Measurements from ENCODE around the gene IQSEC3. TPM values are rescaled to one million over a fixed set of nuclear protein-coding genes. Genes with fewer than 3 reads are reported as not detected.
"Not testable (repeated sequence)": the region's sequence is repeated elsewhere in the genome, so short reads cannot be mapped to it uniquely, and the experiment has no call there.

Gene IQSEC3
- total RNA-seq, 1 experiment from 2014 or later: not detected

DNA sequence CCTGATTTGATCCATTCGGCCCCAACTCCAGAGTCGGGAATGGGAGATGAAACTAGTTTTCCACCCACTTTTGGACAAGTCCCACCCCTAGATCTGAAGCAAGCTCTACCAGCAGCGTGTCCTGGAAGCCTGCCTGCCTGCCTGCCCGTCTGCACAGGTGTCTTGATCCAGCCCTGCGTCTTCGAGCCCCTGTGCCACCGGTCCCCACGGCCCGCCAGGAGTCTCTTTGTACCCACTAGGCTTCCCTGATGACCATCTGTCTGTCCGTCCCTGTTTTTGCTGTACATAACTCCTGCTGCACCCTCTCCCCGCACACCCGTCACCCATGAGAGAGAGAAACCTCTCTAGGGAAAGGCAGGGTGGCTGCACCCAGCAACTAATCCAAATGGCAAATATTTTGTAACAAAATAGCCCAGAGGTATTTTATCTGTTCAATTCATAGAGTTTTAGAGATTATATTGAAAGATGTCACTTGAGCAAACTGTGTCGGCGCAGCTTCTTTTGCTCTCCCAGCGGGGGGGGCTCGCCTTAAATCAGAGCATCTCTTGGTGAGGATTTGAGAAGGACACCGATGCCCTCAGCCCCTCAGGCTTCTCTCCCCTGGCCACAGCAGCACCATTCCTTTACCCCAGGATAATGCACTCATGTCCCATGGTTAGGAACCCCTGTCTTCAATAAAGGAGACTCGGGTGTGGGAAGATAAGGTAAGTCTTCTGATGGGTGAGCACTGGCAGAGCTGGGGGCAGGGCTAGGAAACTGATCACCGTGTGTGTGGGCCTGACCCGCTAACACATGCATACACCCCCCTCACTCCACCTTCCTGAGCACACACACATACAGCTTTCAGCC lies 111.6 kb downstream of the IQSEC3 start:
- DNase-seq (ENCODE audit: low read depth): no peak

DNA sequence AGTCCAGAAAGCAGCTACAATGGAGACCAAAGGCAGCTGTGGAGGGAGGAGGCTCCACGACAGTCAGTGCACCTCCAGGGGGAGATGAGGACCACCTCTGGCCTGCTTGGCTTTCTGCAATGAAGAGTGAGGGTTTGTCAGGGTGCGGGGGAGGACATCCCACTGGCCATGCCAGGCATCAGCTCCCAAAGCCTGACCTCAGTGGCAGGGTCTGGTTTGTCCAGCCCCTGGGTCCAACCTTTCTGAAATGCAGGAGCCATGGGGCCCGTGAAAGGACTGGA lies 112.2 kb downstream of the IQSEC3 start:
- no peak for DNase-seq (ENCODE audit: low read depth)

DNA sequence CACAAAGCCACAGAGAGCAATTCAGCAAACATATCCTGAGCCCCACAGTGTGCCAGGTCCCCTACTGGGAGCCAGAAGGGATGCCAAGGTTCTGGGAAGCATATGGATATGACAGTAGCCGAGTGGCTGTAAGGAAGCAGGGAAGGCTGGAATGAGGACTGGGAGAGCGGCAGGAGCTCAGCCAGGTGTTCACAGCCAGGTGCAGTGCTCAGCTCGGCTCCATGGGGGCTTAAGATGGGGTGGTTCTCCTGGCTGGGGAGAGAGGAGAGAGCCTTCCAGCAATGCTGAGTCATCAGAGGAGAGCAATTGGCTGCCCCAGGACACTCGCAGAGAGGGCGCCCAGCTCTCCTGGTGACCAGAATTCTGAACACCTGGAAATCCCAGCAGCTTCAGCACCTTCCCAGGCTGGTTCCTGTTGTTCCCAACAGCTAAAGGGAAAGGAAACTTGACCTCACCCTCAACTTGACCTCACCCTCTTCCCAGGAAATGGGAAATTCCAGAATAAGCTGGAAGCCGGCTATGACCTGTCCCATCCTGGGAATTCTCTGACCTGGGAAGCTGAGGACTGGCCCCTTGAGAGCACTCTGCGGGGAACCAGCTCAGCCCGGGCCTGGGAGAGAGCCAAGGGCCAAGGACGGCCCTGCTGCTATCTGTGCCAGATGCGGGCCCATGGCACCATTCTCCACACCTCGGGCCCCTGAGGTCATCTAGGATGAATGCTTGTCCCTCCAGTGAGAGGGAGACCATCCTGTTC lies 112.7 kb downstream of the IQSEC3 start:
- no peak for DNase-seq (ENCODE audit: low read depth)

DNA sequence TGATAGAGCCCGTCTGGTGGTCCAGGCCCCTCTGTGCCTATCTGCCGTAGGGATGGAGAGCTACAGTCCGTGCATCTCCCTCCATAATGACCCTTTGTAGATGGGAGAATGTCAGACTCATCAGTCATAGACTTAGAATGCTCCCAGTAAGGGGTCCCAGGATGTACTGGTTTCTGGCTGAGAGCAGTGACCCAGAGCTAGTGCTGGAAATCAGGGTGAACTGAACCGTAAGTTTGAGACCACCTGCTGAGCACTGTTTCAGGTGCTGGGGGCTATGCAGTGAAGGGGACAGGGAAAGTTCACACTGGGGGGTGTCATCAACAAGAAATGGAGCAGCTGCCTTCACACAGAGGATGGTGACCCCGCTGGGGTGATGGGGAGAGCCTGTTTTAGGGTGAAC lies 113.3 kb downstream of the IQSEC3 start:
- no peak for DNase-seq (ENCODE audit: low read depth)

DNA sequence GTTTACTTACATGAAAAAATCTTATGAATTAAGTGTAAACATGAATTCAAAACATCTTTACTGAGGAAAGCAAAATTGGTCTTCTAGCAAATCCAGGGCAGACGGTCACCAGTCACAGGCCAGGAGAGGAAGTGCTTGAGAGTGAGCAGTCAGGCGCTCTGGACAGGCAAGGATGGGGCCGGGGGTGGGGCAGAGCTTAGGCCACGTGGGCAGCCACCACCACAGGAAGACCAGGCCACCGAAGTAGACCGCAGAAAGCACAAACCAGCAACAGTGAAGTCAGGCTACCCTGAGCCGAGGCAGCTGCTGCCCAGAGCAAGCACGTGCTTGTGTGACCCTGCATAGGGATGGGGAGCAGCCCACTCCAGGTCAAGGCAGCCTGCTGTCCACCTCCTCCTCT lies 113.9 kb downstream of the IQSEC3 start:
- DNase-seq (ENCODE audit: low read depth): peak; percentile 33

DNA sequence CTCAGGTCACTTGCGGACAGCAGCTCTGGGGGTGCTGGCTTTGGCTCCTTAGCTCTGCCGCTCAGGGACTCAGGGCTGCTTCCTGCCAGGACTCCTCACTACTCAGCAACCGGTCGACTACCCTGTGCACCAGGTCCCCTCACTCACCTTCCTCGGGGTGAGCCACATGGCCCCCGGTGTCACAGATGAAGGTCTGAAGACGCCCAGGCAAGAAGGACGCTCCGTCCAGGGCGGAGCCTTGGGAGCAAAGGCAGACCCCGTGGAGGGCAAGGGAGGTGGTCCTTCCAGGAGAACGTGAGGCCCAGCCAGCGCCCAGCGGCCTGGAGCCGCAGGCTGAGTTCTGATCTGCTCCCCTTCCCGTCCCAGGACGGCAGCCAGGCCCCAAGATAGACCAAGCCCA lies 115.4 kb downstream of the IQSEC3 start:
- no peak for DNase-seq (ENCODE audit: low read depth)

DNA sequence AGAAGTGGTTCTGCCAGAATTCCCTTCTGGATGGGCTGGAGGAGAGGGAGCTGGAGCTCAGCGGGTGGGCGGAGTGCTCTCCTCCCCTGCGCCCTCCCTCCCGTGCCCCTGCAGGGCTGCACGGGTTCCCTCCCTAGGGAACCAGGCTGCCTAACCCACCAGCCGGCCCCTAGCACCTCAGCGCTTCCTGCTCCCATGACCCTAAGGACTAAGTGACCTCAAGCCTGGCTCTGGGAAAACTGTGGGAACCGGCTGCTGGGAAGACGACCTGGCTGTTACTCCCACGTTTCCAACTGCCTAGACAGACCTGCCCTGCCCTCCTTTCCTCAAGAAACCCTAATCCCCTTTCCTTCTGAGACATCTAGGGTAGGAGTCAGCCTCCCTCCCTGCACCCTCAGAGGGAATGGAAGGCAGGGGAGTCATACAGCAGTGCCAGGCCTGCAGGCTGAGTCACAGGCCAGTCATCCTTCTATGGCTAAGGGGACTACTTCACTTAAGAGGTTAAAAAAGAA lies 115.9 kb downstream of the IQSEC3 start:
- peak; percentile 79 for DNase-seq (ENCODE audit: low read depth)

DNA sequence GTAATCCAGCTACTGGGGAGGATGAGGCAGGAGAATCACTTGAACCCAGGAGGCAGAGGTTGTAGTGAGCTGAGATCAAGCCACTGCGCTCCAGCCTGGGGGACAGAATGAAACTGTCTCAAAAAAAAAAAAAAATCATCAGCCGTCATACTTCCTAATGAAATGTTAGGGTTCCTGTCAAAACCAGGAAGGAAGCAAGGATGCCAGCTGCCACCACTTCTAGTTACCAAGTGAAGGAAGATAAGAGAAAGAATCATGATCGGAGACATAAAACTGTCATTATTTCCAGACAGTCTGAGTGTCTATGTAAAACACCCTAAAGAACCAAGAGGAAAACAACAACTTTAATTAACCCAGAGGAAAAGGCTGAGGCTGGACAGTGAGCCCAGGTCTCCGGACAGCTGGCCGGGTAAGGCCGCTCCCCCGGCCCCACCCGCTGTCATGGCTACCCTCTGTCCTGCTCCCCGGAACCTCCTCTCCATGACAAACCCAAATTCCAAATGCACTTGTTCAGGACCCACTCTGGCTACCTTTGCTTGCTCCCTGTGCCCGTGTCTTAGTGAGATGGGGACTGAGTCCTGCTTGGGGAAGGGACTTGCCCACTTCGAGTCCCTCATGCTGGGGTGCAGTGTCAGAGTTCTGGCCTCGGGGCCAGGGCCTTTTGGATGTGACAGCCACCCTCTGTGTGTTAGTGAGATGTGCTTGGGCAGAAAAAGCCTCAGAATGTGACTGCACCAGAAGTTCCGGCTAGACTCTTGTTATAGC lies 118.4 kb downstream of the IQSEC3 start:
- no peak for DNase-seq (ENCODE audit: low read depth)

DNA sequence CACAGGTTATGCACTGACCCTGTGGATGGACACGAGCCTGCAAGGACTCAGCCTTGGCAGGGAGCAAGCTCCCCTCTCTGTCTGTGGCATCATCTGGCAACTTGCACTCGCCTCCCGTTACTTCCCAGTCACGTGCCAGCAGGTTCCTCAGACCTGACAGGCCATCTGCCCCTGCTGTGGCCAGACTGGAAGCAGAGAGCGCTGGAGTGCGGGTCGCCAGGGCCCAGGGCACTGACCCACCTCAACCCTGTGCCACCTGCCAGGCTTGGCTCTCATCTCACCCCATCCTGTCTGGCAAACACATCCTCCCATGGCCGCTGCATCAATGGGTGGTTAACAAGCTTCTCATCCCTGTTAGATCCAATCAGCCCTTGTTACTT lies 119.0 kb downstream of the IQSEC3 start:
- no peak for DNase-seq (ENCODE audit: low read depth)

DNA sequence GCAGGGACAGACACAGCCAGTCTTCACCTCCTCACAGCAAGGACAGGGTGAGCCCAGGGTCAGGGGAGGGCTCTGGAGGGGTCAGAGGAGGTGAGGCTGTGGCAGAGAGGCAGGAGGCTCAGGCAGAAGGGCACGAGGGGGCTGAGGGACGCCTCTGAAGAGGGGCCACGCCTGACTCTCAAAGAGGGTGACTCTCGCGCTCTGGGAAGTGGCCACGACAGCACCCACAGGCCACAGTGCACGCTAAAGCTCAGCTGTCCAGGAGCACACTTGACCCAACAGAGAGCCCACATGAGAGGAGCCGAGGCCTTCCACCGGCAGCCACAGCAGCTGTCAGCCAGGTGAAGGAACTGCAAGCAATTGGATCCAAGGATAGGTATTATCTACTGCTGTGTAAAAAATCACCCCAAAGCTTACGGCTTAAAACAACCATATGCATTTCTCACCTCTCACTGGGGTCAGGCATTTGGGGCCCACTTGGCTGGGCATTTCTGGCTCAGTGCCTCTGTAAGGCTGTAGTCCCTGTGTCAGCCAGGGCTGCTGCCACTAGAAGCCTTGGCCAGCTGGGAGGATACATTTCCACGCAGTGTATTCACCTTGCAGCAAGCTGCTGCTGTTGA lies 119.5 kb downstream of the IQSEC3 start:
- DNase-seq (ENCODE audit: low read depth): no peak

DNA sequence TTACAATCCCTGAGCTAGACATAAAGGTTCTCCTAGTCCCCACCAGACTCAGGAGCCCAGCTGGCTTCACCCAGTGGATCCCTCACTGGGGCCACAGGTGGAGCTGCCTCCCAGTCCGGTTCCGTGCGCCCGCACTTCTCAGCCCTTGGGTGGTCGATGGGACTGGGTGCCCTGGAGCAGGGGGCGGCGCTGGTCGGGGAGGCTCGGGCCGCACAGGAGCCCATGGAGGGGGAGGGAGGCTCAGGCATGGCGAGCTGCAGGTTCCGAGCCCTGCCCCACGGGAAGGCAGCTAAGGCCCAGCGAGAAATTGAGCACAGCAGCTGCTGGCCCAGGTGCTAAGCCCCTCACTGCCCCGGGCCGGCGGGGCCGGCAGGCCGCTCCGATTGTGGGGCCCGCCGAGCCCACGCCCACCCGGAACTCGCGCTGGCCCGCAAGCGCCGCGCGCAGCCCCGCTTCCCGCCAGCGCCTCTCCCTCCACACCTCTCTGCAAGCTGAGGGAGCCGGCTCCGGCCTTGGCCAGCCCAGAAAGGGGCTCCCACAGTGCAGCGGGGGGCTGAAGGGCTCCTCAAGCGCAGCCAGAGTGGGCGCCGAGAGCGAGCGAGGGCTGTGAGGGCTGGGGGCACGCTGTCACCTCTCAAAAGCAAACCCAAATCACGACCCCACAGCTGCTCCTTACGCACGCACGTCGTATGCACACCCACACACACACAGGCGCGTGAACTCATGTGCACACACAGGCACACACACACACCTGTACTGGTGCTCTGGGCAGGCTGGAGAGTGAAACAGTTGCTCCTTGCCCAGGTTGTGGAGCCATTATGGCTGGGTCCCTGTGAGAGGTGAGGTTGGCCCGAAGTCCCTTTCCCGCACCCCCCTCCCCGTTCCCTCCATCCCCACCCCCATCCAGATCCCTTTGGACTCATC lies 121.7 kb downstream of the IQSEC3 start:
- not testable (repeated sequence) for DNase-seq (ENCODE audit: low read depth)

DNA sequence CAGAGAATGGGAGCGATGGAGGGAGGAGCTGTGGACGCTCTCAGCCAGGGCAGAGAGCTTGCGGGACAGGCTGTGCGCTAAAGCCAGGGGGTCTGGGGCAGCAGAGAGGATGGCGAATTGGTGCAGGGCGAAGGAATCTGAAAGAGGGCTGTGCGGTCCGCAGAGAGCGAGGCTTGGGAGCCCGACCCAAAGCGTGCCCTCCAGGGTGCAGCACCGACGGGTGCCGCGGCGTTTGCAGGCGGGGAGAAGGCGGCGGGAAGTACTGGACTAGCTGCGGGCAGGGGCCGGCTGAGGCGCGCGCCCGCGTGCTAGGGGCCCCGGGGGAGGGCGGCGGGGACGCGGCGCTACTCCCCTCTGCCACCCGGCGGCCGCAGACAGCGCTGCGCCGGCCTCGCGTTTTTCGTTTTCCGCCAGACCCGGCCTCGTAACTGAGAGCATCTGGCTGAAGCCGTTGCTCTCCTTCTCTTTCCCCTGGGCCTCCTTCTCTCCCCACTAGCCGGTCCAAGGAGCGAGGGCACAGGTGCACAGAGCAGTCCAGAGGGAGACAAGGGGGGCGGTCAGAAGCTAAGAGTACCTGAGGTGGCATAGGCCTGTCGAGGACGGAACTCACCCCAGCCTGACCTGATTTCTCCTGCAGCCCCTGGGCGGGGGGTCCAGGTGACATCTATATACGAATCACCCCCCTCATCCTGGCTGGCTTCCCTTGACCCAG lies 122.5 kb downstream of the IQSEC3 start:
- peak; percentile 23 for DNase-seq (ENCODE audit: low read depth)

DNA sequence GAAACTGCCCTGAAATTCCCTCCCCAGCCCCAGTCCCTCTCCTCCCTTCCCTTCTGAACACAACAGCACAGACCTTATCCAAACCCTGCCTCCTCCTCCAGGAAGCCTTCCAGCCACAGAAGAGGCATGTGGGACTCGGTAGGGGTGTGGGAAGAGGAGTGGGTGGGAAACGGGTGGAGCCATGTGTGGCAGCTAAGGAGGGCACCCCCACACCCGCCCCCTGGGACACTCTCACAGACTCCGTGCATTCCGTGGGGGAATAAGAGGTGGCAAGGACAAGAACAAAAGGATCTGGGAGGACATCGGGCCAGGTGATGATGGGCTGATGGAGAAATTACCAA lies 123.0 kb downstream of the IQSEC3 start:
- DNase-seq (ENCODE audit: low read depth): no peak

DNA sequence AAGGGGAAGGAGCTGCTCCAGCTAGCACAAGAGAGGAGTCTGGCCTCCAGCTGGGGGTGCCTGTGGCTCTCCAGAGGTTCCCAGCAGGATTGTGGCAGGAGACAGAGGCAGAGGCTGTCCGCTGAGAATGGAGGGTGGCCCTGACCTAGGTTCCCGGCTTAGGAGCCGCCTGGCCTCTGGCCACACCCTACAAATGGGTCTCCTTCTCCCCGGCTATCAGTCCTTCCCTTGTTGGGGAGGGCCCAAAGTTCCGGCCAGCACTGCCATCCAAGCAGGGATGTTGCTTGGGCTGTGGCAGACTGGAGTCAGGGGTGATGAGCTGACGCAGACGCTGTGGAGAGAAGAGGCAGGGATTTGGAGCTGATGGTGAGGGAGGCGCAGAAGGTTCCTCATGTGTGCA lies 124.3 kb downstream of the IQSEC3 start:
- no peak for DNase-seq (ENCODE audit: low read depth)

DNA sequence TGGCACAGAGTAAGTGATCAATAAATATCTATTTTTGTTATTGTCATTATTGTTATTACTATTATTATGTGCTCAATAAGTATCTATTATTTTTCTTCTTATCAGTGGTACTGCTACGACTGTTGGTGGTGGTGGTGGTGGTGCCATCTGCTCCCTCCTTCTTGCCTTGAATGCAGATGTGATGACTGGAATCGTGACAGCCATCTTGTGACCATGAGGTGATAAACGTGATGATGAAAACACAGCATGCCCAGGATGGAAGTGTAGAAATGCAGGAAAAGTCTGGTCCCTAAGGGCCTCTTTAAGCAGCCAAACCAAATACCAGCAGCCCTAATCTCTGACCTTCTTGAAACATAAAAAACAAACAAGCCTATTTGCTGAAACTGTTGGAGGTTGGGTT lies 125.0 kb downstream of the IQSEC3 start:
- DNase-seq (ENCODE audit: low read depth): no peak

DNA sequence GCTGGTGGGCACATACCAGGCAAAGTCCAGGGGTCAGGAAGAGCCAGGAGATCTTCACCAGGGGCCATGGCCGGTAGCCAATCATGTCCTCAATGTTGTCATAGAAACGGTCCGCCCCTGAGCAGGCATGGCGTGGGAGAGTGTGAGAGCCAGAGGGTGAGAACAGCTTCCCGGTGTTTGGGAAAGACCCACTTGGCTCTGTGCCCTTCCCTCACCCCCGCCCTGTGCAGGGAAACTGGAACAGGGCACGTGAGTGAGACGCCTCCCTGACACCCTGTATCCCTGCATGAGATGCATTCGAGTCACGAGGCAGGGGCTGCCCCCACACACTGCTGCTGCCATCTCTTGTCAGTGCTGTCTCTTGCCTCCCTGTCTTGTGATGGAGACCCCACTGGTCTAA lies 126.7 kb downstream of the IQSEC3 start:
- DNase-seq (ENCODE audit: low read depth): no peak

DNA sequence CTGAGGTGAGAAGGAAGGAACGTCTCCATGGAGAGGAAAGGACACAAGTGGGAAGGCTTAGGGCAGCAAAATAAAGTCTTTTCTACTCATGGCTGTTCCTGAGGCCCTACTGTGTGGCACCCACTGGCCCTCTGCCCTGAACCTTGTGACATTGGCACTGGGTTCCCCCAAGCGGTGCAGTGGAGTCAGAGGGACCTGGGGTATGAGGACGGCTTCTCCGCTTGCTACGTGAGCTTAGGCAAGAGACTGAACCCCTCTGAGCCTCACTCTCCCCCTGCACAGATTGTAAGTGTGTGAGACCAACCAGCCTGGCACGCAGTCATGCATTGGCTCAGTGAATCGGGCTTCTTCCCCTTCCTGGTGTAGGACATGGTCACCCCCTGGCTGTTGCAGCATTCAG lies 127.7 kb downstream of the IQSEC3 start:
- DNase-seq (ENCODE audit: low read depth): no peak

DNA sequence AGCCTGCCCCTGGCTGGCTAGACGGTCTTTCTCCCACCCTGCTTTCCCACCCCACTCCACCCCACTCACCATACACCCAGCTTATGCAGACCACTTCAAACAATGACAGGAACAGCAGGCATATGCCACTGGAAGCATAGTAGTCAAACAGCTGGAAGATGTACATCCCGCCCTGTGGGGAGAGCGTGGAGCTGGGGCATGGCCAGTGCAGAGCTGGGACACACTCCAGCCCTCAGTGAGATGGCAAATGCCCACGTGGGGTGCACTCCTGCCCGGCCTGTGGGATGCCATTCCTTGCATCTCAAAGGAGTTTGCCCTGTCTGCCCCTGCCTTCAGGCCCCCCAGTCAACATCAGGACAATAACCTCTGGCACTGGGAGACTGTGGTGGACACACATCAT lies 128.6 kb downstream of the IQSEC3 start:
- no peak for DNase-seq (ENCODE audit: low read depth)

DNA sequence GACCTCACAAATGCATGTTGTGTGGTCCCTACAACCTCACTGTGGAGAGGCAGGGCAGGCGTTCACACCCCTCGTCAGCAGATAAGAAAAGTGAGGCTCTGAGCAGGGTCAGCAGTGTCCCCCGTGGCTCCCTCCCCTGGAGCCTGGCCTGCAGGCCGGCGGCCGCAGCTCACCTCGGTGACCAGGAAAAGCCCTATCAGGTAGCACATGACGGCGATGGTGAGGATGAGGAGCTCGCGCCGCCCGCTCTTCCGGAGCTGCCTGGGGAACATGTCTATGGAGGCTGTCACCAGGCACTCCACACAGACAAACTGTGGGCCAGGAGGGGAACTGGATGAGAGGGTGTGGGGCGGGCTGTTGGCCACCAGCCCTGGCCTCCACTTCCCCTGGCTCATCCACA lies 129.4 kb downstream of the IQSEC3 start:
- DNase-seq (ENCODE audit: low read depth): no peak

DNA sequence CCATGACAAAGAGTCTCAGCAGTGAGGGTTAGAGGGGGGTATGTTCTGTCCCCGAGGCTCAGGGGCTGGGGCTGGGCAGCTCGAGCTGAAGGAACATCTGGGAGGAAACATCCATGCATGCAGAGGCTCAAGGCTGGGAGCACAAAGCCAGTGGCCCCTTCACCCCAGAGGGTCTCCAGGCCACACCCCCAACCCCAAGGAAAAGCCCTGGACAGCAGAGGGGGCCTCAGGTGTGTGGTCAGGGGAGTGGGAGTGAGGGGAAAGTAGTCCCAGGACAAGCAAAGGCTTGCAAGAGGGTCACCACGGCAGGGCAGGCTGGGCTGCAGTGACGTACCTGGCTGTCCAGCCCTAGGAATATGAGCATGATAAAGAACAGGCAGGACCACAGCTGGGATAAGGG lies 129.9 kb downstream of the IQSEC3 start:
- no peak for DNase-seq (ENCODE audit: low read depth)

DNA sequence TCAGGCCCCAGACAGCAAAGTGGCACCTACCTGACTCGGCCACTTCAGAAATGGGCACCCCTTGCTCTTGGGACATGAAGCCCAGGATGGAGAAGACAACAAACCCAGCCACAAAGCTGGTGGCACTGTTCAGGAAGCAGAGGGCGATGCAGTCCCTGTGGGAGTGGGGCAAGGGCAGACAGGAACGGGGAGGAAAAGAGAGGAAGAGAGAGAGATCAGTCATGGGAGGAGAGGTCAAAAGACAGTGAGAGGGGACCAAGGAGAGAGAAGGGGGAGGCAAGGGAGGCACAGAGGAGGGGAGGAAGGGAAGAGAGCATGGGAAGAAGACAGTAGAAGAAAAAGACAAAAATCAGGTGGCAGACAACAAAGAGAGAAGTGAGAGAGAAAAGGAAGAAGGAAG lies 130.8 kb downstream of the IQSEC3 start:
- no peak for DNase-seq (ENCODE audit: low read depth)

All from M059J (cell line).